ENCODE results near the gene TBC1D30.

Gene TBC1D30

GRCh38 chr12:64875186-64875585 lies 50.7 kb downstream of the TBC1D30 start:
- no peak for DNase-seq

- no peak for DNase-seq
Measured at GRCh38 chr12:64876388-64877071, 52.1 kb downstream of the TBC1D30 start.

- DNase-seq = no peak
Measured at GRCh38 chr12:64877363-64878004, 53.0 kb downstream of the TBC1D30 start.

- no peak for DNase-seq
Measured at GRCh38 chr12:64882687-64883086, 58.2 kb downstream of the TBC1D30 start.

- no peak for DNase-seq
Measured at GRCh38 chr12:64883264-64884163, 59.1 kb downstream of the TBC1D30 start.

- DNase-seq = no peak
Measured at GRCh38 chr12:64884164-64884542, 59.7 kb downstream of the TBC1D30 start.

GRCh38 chr12:64884728-64885127 lies 60.3 kb downstream of the TBC1D30 start:
- DNase-seq = no peak

GRCh38 chr12:64889434-64890216 lies 65.2 kb downstream of the TBC1D30 start:
- DNase-seq = no peak

GRCh38 chr12:64890873-64891468 lies 66.5 kb downstream of the TBC1D30 start:
- no peak for DNase-seq

- no peak for DNase-seq
Measured at GRCh38 chr12:64891629-64892028, 67.2 kb downstream of the TBC1D30 start.

GRCh38 chr12:64892561-64892960 lies 68.1 kb downstream of the TBC1D30 start:
- no peak for DNase-seq

- DNase-seq = no peak
Measured at GRCh38 chr12:64893961-64894360, 69.5 kb downstream of the TBC1D30 start.

- DNase-seq = no peak
Measured at GRCh38 chr12:64894827-64895475, 70.5 kb downstream of the TBC1D30 start.

- no peak for DNase-seq
Measured at GRCh38 chr12:64895526-64895925, 71.1 kb downstream of the TBC1D30 start.

GRCh38 chr12:64900540-64900939 lies 76.1 kb downstream of the TBC1D30 start:
- DNase-seq = no peak

GRCh38 chr12:64903479-64904152 lies 79.2 kb downstream of the TBC1D30 start:
- no peak for DNase-seq

GRCh38 chr12:64907097-64907496 lies 82.7 kb downstream of the TBC1D30 start:
- DNase-seq = no peak

- DNase-seq = no peak
Measured at GRCh38 chr12:64909124-64909523, 84.7 kb downstream of the TBC1D30 start.

- DNase-seq = no peak
Measured at GRCh38 chr12:64911081-64911480, 86.6 kb downstream of the TBC1D30 start.

- DNase-seq = no peak
Measured at GRCh38 chr12:64911912-64912311, 87.5 kb downstream of the TBC1D30 start.

GRCh38 chr12:64912516-64913255 lies 88.2 kb downstream of the TBC1D30 start:
- DNase-seq = no peak
